G401.6 (cell line): ENCODE results near the gene COL28A1.
A peak's percentile ranks its signal among the peaks of the same experiment; 100 is the strongest.
"Not testable (repeated sequence)": the region's sequence is repeated elsewhere in the genome, so short reads cannot be mapped to it uniquely, and the experiment has no call there.

Experiments used
- FAIRE-seq: peaks from 2 replicates; lab custom pipeline; 2012; peaks lifted over from hg19 to GRCh38; lab: Jason Lieb, UNC

The COL28A1 gene

GRCh38 chr7:7517754-7518153 lies 17.9 kb downstream of the COL28A1 start:
- FAIRE-seq, result no peak

GRCh38 chr7:7516662-7517061 lies 19.0 kb downstream of the COL28A1 start:
- peak; percentile 44 for FAIRE-seq

DNA sequence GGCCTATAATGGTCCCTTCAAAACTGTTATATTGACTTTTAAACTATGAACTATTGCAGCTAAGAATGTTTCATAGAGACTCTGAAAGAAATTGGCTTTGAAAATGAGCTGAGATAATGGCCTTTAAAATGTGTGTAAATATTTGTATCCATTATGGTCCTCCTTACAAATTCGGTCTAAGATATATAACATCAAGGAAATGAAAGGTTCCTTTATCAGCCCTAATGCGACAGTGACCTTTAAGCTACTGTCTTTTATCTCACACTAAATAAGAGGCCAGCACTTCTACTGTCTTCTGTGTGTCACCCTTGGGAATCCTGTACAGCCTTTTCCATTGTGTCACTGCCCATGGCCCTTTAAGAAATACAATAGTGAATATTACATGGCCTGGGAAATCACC lies 19.5 kb downstream of the COL28A1 start:
- FAIRE-seq, result peak; percentile 63

GRCh38 chr7:7512861-7513597 lies 22.6 kb downstream of the COL28A1 start:
- no peak for FAIRE-seq

GRCh38 chr7:7510794-7511193 lies 24.9 kb downstream of the COL28A1 start:
- no peak for FAIRE-seq

DNA sequence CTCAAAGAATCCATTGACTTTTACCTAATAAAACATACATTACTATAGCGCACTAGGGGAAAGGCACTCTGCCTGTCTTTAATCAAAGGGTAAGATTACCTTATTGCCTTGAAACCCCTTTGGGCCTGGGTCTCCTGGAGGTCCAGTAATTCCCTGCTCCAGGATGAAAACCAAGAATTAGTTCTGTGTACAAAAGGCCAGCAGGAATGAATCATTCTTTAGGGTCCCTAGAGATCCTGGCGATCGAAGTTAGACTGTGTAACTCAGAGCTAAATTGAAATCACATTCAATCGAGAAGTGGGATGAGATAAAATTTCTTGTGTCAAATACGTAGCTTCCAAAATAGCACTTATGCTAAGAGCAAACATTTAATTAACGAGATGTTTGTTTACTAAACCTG lies 29.8 kb downstream of the COL28A1 start:
- no peak for FAIRE-seq

- no peak for FAIRE-seq
Measured at GRCh38 chr7:7504910-7505704, 30.6 kb downstream of the COL28A1 start.

DNA sequence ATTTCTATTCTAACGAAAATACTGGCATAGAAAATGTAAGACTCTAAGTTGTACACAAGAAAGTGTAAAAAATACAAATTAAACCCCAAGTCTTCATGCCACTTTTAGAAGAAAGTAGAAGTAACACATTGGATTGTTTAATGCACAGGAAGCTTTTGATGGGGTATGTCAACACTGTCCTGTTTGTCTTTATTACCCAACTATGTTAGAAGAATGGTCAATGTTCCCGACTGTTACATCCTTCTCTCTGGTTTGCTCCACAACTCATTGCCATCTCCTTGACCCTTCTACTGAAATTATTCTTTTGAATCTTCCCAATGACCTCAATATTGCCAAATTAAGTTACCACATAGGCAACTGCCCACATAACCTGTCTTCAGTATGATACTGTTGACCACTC lies 35.8 kb downstream of the COL28A1 start:
- no peak for FAIRE-seq

DNA sequence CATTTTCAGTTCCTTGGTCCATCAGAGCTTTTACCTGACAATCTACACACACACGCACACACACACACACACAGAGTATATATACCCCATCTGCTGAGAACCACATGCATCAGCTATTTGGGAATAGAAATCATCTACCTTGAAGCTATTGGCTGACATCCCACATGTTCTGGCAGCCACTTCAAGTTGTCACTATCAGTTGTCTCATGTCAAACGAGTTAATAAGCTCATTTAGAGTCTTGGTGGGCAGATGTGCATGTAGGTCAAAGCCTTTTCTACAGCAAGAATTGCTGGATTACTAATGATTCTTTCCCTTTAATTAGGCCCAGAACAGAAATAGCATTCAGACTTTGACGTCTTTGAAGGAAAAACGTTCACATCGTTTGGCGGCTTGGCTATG lies 36.8 kb downstream of the COL28A1 start:
- no peak for FAIRE-seq

- FAIRE-seq, result no peak
Measured at GRCh38 chr7:7496311-7496710, 39.4 kb downstream of the COL28A1 start.

DNA sequence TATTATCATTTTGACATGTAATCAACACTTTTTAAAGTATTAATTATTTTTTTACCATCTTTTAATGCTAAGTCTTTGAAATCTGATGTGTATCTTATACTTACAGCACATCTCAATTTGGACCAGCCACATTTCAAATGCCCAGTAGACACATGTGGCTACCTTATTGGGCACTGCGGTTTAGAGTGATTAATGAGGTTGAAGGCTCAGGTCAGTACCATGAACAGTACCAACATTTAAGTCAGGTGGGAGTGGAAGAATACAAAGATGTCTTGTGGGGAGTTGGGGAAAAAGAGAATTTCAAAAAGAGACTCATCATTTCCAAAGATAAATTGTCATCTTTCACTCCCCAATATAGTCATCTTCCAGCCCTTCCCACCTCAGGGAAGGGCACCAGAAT lies 40.5 kb downstream of the COL28A1 start:
- peak; percentile 8 for FAIRE-seq

DNA sequence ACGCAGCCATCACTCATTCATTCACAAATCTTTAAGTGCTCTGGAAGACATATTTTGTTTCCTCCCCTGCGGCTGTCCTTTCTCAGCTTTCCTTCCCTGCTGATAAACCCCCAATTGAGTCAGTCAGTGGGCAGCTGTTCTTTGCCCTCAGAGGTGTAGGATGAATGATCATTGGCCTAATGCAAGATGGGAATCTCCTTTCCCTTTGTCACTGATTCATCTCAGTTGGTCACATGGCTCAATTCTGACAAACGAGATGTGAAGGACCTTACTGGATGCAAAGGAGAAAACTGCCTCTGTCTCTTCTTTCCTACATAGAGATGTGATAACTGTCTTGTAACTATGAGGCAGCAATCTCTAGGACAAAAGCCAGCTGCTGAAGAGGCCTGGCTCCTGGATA lies 44.6 kb downstream of the COL28A1 start:
- FAIRE-seq, result no peak

- FAIRE-seq, result no peak
Measured at GRCh38 chr7:7490003-7490402, 45.7 kb downstream of the COL28A1 start.

- no peak for FAIRE-seq
Measured at GRCh38 chr7:7489546-7489945, 46.1 kb downstream of the COL28A1 start.

DNA sequence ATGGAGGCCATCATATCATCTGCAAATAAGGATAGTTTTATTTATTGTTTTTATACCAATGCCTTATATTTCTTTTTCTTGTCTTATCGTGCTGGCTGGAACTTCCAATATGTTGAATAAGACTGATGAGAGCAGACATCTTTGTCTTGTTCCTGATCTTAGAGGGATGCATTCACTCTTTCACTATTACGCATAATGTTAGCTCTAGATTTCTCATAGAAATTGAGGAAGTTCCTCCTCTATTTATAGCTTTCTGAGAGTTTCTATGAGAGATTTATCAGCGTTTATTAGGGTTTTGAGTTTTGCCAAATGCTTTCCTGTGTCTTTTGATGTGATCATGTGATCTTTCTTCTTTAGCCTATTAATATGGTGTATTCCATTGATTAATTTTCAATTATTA lies 49.3 kb downstream of the COL28A1 start:
- no peak for FAIRE-seq

GRCh38 chr7:7484072-7484471 lies 51.6 kb downstream of the COL28A1 start:
- no peak for FAIRE-seq

DNA sequence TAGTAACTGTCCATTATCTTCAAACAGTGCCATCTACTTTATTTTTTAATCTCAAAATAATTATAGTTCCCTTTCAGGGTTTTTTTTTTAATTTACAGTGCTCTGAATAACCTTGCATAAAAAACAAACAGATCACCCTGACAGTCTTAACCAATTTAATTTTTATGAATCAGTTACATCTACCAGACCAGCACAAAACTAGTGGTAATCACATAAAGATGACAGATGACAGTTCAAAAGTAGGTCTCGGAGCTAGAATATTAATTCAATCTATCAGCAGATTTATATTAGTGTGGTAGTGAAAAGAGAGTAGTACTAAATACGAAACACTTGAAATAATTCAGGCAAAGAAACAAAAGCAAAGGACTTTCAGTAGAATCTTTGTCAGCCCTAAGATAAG lies 53.9 kb downstream of the COL28A1 start:
- FAIRE-seq, result no peak

DNA sequence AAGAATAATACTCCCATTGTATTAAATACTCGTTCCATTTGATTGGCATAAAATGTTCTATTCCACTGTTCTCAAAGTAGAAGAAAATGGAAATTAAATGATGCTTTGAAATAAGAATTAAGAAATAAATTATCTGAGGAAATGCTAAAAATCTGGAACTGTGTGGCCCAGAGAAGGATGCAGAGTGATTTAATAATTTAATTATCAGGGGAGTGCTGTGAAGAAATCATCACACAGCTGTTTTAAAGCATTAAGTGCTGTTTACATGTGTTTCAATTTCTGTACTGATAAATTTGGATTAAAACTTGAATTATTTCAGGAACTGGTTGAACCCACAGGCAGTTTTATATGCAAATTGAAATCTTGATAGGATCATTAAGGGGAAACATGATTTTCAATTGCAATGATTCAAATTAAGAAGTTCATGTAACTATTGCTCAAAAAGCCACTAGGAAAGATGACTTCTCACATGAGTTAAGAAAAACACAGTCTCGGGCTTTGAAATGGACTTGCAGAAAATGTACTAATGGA lies 56.3 kb downstream of the COL28A1 start:
- no peak for FAIRE-seq

DNA sequence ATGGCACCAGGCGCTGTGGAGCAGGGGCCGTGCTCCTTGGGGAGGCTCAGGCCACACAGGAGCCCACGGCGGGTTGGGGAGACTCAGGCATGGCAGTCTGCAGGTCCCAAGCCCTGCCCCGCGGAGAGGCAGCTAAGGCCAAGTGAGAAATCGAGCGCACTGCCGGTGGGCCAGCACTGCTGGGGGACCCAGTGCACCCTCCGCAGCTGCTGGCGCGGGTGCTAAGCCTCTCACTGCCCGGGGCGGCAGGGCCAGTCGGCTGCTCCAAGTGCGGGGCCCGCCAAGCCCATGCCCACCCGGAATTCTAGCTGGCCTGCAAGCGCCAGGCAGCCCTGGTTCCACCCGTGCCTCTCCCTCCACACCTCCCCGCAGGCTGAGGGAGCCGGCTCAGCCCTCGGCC lies 57.1 kb downstream of the COL28A1 start:
- no peak for FAIRE-seq

- FAIRE-seq, result not testable (repeated sequence)
Measured at GRCh38 chr7:7477641-7478040, 58.0 kb downstream of the COL28A1 start.

DNA sequence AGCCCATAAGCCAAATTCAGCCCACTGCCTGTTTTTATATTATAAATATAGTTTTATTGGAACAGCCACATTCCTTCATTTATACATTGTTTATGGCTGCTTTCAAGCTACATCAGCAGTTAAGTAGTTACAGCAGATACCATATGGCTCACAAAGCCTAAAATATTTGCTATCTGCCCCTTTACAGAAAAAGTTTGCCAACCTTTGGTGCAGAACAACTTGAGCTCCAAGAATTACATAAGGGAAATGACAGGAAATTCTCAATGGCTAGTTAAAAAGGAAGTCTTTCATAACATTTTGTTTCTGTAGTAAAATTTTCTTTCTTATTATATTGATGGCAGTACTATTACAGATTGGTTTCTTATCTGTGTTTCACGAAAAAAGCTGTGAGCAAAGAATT lies 59.3 kb downstream of the COL28A1 start:
- FAIRE-seq, result no peak

DNA sequence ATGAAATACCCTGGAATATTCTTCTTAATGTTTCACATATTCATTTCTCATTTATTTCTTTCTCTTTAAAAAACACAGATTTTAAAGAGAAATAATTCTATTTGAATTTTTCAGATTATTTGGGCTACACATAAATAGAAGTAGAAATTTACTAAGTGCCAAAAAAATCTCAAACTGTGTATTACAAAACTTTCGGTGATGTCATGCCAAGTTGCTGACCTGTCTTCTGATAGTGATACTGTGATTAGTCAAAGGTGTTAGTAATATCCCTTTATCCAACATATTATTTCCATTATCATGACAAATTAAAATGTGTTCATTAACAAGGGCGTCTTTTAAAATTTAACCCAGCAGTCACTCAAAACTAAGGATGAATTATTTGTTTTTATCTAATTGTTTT lies 60.1 kb downstream of the COL28A1 start:
- no peak for FAIRE-seq

GRCh38 chr7:7474436-7474835 lies 61.2 kb downstream of the COL28A1 start:
- no peak for FAIRE-seq
